GM10266 (cell line): Measurements from ENCODE around the gene TREML4.

ENCODE experiments used
- DNase-seq: peaks from one replicate; pipeline ENCODE4 v3.0.0; 2012; ENCODE audit errors: extremely low spot score
- TF ChIP-seq, protein P1 (sequence below): IDR thresholded peaks from 2 replicates; pipeline ENCODE4 v1.5.1; 2012; ENCODE audit warnings: mild to moderate bottlenecking, low read depth; ENCODE audit not compliant: control insufficient read depth, insufficient read depth; ENCODE audit errors: missing control alignments

TREML4 gene

DNA sequence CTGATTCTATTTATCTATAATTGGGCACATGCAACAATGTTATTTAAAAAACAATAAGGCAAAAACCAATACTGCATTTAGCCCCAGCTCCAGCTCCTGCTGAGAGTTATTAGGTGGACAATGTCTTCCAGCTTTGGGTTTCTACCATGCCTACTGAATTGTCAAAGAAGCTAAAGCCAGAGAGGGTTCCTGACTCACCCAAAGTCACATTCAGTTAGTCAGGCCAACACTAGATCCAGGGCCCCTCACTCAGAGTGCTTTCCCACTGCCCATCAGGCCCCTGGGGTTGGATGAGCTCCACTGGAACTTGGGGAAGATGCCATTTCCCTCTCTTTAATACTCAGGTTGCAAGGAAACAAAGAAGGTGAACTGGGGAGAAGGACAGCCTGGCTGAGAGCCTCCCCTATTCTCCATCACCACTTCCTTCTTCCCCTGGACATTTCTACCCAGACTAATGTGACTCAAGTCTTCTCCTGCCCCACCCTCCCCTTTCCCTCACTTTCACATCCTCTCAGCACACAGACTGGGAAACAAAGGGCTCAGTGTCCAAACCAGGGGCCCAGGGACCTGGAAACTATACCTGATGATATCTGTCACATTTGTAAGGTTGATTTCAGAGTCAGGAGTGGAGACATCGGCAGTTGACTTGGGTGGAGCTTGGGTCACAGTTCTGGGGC, 52.4 kb downstream of the TREML4 start:
- TF ChIP-seq, protein P1, sequence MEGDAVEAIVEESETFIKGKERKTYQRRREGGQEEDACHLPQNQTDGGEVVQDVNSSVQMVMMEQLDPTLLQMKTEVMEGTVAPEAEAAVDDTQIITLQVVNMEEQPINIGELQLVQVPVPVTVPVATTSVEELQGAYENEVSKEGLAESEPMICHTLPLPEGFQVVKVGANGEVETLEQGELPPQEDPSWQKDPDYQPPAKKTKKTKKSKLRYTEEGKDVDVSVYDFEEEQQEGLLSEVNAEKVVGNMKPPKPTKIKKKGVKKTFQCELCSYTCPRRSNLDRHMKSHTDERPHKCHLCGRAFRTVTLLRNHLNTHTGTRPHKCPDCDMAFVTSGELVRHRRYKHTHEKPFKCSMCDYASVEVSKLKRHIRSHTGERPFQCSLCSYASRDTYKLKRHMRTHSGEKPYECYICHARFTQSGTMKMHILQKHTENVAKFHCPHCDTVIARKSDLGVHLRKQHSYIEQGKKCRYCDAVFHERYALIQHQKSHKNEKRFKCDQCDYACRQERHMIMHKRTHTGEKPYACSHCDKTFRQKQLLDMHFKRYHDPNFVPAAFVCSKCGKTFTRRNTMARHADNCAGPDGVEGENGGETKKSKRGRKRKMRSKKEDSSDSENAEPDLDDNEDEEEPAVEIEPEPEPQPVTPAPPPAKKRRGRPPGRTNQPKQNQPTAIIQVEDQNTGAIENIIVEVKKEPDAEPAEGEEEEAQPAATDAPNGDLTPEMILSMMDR: no peak
- DNase-seq: no peak

DNA sequence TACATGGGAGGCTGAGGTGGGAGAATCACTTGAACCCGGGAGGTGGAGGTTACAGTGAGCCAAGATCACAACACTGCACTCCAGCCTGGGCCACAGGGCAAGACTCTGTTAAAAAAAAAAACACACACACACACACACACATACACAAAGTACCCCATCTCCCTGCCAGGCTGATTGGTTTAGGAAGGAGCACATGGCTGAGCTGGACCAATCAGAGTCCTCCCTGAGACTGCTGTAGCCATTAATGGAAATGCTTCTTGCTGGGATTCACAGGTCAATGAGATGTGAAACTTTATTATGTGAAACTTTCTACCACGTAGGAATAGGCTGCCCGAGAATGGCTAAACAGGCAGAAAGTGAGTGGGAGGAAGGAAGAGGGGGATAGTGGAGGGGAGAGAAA, 55.5 kb downstream of the TREML4 start:
- TF ChIP-seq, protein P1: no peak
- no peak for DNase-seq

DNA sequence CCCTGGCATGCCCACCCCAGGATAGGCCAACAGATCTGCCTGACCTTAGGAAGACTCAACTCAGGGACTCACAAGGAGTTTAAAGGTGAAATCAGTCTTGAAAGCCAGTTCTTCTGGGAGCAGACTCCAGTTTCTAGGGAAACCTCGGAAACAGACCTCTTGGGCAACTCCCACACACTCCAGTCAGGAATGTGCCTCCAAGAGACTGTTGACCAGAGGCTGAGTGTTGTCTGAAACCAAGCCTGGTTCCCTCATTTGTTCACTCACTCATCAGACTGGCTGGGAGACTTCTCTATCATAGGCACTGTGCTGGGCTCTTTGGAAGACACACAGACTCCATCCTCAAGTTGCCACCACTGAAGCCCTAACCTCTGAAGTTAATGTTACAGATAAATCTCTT, 56.6 kb downstream of the TREML4 start:
- TF ChIP-seq, protein P1: no peak
- no peak for DNase-seq

DNA sequence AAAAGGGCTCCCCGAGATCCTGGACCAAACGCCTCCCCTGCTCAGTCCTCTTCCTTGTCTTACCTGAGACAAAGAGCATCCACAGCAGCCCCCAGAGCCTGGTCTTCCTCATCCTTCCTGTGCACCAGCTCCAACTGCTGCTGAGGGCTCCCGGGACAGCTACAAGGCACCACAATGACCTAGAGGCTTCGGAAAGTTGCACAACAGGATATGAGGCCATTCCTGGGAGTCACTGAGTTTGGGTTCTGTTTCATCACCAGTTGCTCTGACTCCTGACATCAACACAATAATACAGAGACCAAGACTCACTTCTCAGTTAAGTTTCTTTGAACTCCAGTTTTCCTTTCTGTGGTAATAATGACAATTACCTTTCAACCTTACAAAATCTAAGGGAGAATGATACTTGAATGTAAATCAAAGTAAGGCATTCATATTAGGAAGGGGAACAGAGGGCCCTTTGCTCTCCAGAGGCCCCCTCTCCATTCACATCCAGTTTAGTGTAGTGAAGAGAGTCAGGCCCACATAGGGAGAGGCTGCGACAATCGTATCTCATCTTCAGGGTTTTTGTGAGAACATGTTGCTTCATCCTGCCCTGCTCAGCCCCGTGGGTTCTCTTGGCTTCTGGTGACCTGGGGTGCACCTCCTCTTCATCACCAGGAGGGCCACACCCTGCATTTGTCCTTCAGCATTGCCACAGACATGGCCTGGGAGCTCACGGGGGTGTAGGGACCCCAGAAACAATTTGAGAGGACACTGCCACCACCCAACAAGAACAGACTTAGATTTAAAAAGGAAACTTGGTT, 58.6 kb downstream of the TREML4 start, which contains the start of gene TREM1:
Gene TREM1, minus strand, starts transcription at position 139 of the 803 bp plus-strand sequence. Its CDS starts 27 bp downstream, at position 112.
- no peak for DNase-seq
- TF ChIP-seq, protein P1: no peak

DNA sequence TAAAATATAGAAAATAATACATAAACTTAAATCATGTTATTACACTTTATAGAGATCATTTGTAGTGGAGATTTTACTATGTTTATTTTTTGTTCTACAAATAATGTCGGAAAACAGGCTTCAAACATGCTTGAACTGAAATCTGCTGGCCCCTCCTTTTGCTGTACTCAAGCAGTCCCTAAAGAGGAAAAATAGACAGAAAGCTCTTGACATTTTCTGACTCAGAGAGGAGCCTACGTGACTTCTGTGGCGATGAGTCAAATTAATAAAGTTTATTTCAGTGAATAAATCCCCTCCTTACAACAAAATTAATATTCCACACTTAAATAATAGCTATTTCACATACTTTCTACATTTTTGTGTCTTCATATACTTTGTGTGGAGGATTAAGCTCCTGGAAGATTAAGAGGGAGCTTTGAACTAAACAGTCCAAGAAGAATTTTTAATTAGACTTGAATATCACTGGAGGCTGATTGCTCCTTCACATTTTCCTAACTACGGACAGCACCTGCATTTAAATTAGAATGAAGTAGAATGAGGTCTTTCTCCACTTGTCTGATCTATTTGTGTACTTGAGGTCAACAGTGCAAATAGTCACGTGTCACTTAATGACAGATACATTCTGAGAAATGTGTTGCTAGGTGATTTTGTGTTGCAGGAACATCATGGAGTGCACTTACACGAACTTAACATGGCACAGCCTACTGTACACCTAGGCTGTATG, 60.0 kb downstream of the TREML4 start:
- DNase-seq: peak; percentile 33
- TF ChIP-seq, protein P1: no peak
